Left cardiac atrium (tissue), 4 donors: ENCODE results near the gene EXOSC9. TPM values are rescaled to one million over a fixed set of nuclear protein-coding genes. Genes with fewer than 3 reads are reported as not detected.

Experiments
- ATAC-seq, 2 donors: fragments of 200-7000 bp; cut with Tn5 transposase; one replicate each; pipeline ENCODE4 v1.9.1; 2020; ENCODE audit warnings: mild to moderate bottlenecking in 2 of 2, moderate library complexity in 2 of 2
- DNase-seq: peaks from one replicate; pipeline ENCODE4 v3.0.0-alpha.2; 2020
- intact Hi-C, 2 donors: fragments of 100-400 bp; cut with DNase I; formaldehyde crosslinking; loops; one replicate each; pipeline versions ENCODE4 v1.14.1 to v1.15.1; 2022 to 2023
- total RNA-seq, 2 donors: library from RNA; stranded (reverse); fragmentation: NEBNext Ultra II Directional; extraction: Animal tissue kit (Norgen Biotek cat#: 25700); gene quantifications; one replicate each; pipeline ENCODE4 v1.2.1, GENCODE V29; 2021
- donor health status: DM: no; HTN: yes; CAD: no.
- donor health status: DM: no; HTN: yes; CAD: no; lungs with severe emphysema.
- donor health status: DM: yes; HTN: yes; CAD: no.
- donor health status: Dilated cardiomyopathy.

The EXOSC9 gene
- total RNA-seq, 2 donors from 2014 or later: 11.0 to 15.1 TPM

DNA sequence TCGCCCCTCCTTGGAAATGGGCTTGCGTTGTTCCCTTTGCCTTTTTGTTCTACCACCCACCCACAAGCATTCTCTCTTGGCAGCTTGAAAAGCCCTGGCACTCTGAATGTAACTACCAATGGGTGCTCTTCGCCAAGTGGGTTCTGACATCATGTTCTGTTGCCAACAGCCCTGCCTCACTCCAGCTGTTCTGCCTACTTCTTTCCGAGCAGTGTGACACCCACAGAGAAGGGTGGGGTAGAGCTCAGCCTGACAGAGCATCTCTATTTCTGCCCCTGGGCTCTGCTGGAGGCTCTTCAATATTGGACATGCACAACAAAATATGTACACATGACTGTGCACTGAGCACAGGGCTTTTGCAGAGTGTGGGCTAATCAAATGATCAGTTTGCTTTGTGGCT, 15.6 kb upstream of the EXOSC9 start:
- ATAC-seq: peak; percentile 68 to 89
- DNase-seq: no peak
- intact Hi-C loops: no loop called here

- ATAC-seq (no peak), DNase-seq (no peak)
- intact Hi-C loops: no loop called here
Measured at GRCh38 chr4:121786221-121786620, 14.9 kb upstream of the EXOSC9 start.

GRCh38 chr4:121788896-121789295, 12.2 kb upstream of the EXOSC9 start:
- no peak for DNase-seq
- intact Hi-C loops: no loop called here
- ATAC-seq: no peak

DNA sequence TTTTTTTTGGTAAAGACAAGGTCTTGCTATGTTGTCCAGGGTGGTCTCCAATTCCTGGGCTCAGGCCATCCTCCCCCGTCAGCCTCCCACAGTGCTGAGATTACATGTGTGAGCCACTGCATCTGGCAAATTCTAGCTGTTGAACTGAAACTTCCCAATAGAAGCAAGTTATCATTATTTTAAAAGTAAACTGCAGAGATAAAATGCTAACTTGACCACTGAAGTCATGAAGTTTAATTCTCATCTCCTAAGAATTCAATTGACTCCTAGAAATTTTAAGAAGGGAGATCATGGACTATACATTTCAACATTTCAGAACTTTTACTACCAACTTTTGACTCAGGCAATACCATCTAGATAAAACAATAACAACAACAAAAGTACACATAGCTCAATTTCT, 11.7 kb upstream of the EXOSC9 start:
- ATAC-seq (no peak), DNase-seq (no peak)
- intact Hi-C loops: no loop called here

- intact Hi-C loops: no loop called here
- ATAC-seq: no peak
Measured at GRCh38 chr4:121789960-121790829, 10.9 kb upstream of the EXOSC9 start.

GRCh38 chr4:121790976-121791375, 10.1 kb upstream of the EXOSC9 start:
- intact Hi-C loops: no loop called here
- DNase-seq (no peak), ATAC-seq (no peak)

More at GRCh38 chr4:121789960-121790829, 10.9 kb upstream of the EXOSC9 start:
- no peak for DNase-seq

- ATAC-seq: no peak
Measured at GRCh38 chr4:121791481-121791880, 9.6 kb upstream of the EXOSC9 start.

DNA sequence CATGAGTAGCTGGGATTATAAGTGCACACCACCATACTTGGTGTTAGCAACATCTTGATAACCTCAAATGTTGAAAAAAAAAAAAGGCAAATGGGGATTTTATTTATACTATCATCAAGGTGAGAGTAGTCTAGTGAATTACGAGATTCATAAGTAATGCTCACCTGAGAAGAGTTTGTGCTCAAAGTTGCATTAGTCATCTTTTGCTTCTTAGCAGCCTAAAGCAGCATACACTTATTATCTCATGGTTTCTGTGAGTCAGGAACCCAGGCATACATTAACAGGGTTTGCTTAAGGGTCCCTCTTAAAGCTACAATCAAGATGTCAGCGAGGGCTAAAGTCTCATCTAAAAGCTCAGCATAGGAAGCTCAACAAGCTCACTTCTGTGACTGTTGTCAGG, 8.2 kb upstream of the EXOSC9 start:
- DNase-seq (no peak), ATAC-seq (no peak)
- intact Hi-C loops: no loop called here

More at GRCh38 chr4:121791481-121791880, 9.6 kb upstream of the EXOSC9 start:
- intact Hi-C loops: no loop called here
- no peak for DNase-seq

DNA sequence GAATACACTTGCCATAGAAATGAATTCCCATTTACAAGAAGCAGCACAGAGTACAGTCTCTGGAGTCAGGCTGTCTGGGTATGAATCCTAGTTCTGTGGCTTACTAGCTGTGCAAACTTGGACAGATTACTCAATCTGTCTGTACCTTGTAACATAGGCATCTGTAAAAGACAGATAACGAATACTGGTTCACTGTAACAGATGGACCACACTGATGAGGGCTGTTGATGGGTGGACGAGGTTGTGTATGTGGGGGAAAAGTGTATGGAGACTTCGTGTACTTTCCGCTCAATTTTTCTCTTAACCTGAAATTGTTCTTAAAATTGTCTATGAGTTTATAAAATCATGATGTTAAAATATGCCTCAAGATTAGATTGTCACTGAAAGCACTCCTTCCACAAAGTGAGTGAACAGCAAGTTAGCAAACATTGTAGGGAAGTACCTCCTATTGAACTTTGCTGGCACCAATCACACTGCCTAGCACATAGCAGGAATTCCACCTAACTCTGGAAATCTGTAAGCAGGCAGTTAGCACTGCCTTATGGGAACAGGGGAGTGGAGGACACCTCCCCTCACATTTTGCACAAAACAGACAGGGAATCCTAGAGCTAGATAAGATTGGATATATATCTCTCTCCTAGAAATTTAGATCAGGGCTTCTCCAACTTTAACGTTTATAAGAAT, 6.5 kb upstream of the EXOSC9 start:
- ATAC-seq (peak in 1 of 2 donors; percentile 32), DNase-seq (no peak)
- intact Hi-C loops: no loop called here

GRCh38 chr4:121796283-121796682, 4.8 kb upstream of the EXOSC9 start:
- intact Hi-C loops: no loop called here
- DNase-seq (no peak), ATAC-seq (no peak)

DNA sequence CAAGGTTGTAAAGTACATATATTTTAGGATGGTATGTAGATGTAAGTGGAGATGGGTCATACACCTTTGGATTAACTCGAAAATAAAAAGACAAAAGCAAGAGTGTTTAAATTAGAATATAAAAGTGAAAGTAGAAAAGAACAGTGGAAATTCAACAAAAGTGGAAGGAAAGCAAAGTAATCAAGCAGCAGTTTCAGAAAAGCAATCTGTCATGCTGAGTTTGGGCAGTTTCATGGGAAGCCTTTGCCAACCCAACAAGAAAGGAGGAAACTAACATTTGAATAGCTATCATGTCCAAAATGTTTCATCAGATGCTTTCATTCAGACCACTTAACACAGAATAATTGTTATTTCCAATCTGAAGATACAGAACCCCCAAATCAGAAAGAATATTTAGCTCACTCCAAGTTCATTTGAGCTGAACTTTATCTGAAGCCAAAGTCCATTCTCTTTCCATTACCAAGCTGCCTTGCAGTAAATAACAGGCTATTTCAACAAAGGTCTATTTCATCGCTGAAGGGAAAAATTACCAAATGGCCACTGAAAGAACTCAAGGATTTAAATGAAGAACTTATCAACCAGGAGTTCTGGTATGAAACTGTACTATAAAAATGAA, 1.8 kb upstream of the EXOSC9 start:
- intact Hi-C loops: no loop called here
- DNase-seq: no peak
- no peak for ATAC-seq

GRCh38 chr4:121799867-121800501, 1.1 kb upstream of the EXOSC9 start:
- intact Hi-C loops: loop anchor here in 1 of 2 donors (5.0 kb wide), 1 partner anchor 103 kb away; the partner anchor contains the start of gene ANXA5
- ATAC-seq (no peak), DNase-seq (no peak)

GRCh38 chr4:121800638-121800960, 524 bp upstream of the EXOSC9 start:
- ATAC-seq: peak; percentile 35 to 43
- DNase-seq: no peak
- intact Hi-C loops: loop anchor here in 1 of 2 donors (5.0 kb wide), 1 partner anchor 103 kb away; the partner anchor contains the start of gene ANXA5

- DNase-seq (no peak), ATAC-seq (no peak)
- intact Hi-C loops: loop anchor here in 1 of 2 donors (5.0 kb wide), 1 partner anchor 104 kb away; the partner anchor contains the start of gene ANXA5
Measured at GRCh38 chr4:121801715-121802075, 572 bp downstream of the EXOSC9 start.

DNA sequence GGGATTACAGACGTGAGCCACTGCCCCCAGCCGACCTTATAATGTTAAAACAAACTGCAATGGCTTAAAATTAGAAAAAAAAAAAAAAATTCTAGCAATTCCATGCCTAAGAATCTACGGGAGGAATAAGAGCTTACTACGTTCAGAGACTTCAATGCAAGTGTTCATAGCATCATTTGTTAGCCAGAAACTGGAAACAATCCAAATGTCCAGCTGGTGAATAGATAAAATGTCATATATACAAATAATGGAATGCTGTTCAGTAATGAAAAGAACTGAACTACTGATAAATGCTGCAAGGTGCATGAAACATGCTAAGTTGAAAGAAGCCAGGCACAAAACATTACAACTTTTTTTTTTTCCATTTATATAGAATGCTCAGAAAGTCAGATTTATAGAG, 5.3 kb downstream of the EXOSC9 start:
- intact Hi-C loops: no loop called here
- DNase-seq: no peak
- ATAC-seq: no peak

DNA sequence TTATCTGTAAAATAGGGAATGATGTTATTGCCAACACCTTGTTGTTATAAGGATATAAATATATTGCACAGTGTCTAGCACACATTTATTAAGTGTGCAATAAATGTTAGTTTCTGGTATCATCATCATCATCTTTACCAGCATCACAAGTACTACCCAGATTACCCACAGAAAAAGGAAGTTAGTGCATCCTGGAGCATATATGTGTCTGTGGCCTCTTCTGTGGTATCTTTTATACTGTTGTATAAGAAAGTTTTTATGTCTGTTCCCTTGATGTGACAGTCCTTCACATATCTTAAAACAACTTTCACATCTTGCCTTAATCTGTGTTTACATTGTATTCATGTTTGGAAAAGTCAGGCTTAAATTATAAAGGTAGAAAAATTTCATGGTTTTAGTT, 10.0 kb downstream of the EXOSC9 start:
- intact Hi-C loops: no loop called here
- no peak for ATAC-seq
- no peak for DNase-seq

GRCh38 chr4:121814756-121815155, 13.6 kb downstream of the EXOSC9 start:
- ATAC-seq: no peak
- intact Hi-C loops: no loop called here
- DNase-seq: no peak

- DNase-seq: no peak
- intact Hi-C loops: no loop called here
- ATAC-seq: no peak
Measured at GRCh38 chr4:121817006-121817405, 15.9 kb downstream of the EXOSC9 start.

- intact Hi-C loops: no loop called here
- ATAC-seq (no peak), DNase-seq (no peak)
Measured at GRCh38 chr4:121817701-121818100, 16.6 kb downstream of the EXOSC9 start.

DNA sequence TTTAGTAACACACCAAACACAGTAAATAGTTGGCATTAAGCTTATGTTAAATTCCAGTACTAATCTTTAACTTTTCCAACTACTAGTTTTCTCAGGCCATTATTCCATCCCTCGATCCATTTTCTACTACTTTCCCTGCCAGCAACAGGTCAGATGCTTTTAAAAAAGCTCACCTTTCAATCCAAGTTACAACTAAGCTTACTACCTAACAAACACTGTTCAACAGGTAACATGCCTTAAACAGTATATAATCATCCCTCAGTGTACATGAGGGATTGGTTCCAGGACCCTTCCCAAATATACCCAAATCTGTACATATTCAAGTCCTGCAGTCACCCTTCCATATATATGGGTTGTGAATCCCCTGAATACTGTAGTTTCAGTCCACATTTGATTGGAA, 17.1 kb downstream of the EXOSC9 start:
- ATAC-seq (no peak), DNase-seq (no peak)
- intact Hi-C loops: no loop called here
